Testis (tissue), 2 donors: ENCODE measurements around the gene SNAP47.

Source experiments
- CTCF ChIP-seq, 3 experiments: fragments of 450-650 bp in 2 of 3; fragments of 200-600 bp in 1 of 3; sonication (generic) in 1 of 3; IDR thresholded peaks; one replicate each; pipeline ENCODE4 v1.5.1; 2016 to 2019; ENCODE audit warnings: antibody characterized with exemption in 3 of 3, mild to moderate bottlenecking in 2 of 3, moderate library complexity in 1 of 3
- POLR2A ChIP-seq: fragments of 450-650 bp; IDR thresholded peaks from one replicate; pipeline ENCODE4 v1.6.1; 2017; ENCODE audit warnings: antibody characterized with exemption, mild to moderate bottlenecking, moderate library complexity

GRCh38 chr1:227761621-227762230 lies 26.5 kb downstream of the SNAP47 start:
- no peak for TF ChIP-seq CTCF (IDR thresholded peaks at IDR 0.05)
- no peak for TF ChIP-seq POLR2A
